SK-N-SH treated with all-trans-retinoic acid at 6 μM for 48 hours (cell line): ENCODE measurements around the gene PLXNA4.

Experiments used
- ATAC-seq: fragments of 200-7000 bp; cut with Tn5 transposase; 3 replicates; pipeline ENCODE4 v1.9.1; 2020; ENCODE audit warnings: mild to moderate bottlenecking, moderate library complexity
- ARNTL ChIP-seq: fragments of 450-650 bp; formaldehyde crosslinking; IDR thresholded peaks from 2 replicates; pipeline ENCODE4 v1.5.0; 2020; ENCODE audit warnings: low read depth, mild to moderate bottlenecking, moderate library complexity, borderline replicate concordance
- BACH2 ChIP-seq: fragments of 250-450 bp; sonication (Bioruptor Pico); IDR thresholded peaks from 2 replicates; pipeline ENCODE4 v1.9.0; 2021; ENCODE audit warnings: mild to moderate bottlenecking, borderline replicate concordance
- CSDC2 ChIP-seq: fragments of 250-450 bp; sonication (Bioruptor Pico); IDR thresholded peaks from 2 replicates; pipeline ENCODE4 v1.5.0; 2020; ENCODE audit warnings: mild to moderate bottlenecking, moderate library complexity
- GLIS3 ChIP-seq: fragments of 250-450 bp; sonication (Bioruptor Pico); IDR thresholded peaks from 2 replicates; pipeline ENCODE4 v1.5.0; 2020; ENCODE audit warnings: mild to moderate bottlenecking, moderate library complexity
- ISL1 ChIP-seq: fragments of 250-450 bp; sonication (Bioruptor Pico); IDR thresholded peaks from 2 replicates; pipeline ENCODE4 v2.1.2; 2022; ENCODE audit warnings: mild to moderate bottlenecking, moderate library complexity
- PPARA ChIP-seq: fragments of 250-450 bp; sonication (Bioruptor Pico); IDR thresholded peaks from 2 replicates; pipeline ENCODE4 v1.5.0; 2020; ENCODE audit warnings: mild to moderate bottlenecking, borderline replicate concordance
- RARB ChIP-seq: fragments of 250-450 bp; sonication (Bioruptor Pico); IDR thresholded peaks from 2 replicates; pipeline ENCODE4 v1.8.0; 2021; ENCODE audit warnings: mild to moderate bottlenecking, moderate library complexity
- SNAI2 ChIP-seq: fragments of 250-450 bp; sonication (Bioruptor Pico); IDR thresholded peaks from 2 replicates; pipeline ENCODE4 v1.5.0; 2020; ENCODE audit warnings: mild to moderate bottlenecking, moderate library complexity
- TCF4 ChIP-seq: fragments of 250-450 bp; sonication (Bioruptor Pico); IDR thresholded peaks from 2 replicates; pipeline ENCODE4 v1.8.0; 2021; ENCODE audit warnings: mild to moderate bottlenecking, moderate library complexity, borderline replicate concordance
- TOX ChIP-seq: fragments of 250-450 bp; sonication (Bioruptor Pico); IDR thresholded peaks from 2 replicates; pipeline ENCODE4 v1.8.0; 2021; ENCODE audit warnings: mild to moderate bottlenecking, moderate library complexity, borderline replicate concordance
- ZC3H10 ChIP-seq: fragments of 250-450 bp; sonication (Bioruptor Pico); IDR thresholded peaks from 2 replicates; pipeline ENCODE4 v1.5.1; 2021; ENCODE audit warnings: mild to moderate bottlenecking, moderate library complexity
- ZFP3 ChIP-seq: fragments of 250-450 bp; sonication (Bioruptor Pico); IDR thresholded peaks from 2 replicates; pipeline ENCODE4 v1.5.0; 2020; ENCODE audit warnings: mild to moderate bottlenecking, moderate library complexity
- ZFP30 ChIP-seq: fragments of 450-650 bp; formaldehyde crosslinking; IDR thresholded peaks from 2 replicates; pipeline ENCODE4 v1.5.0; 2022; ENCODE audit warnings: mild to moderate bottlenecking, moderate library complexity
- ZNF565 ChIP-seq: fragments of 450-650 bp; formaldehyde crosslinking; conservative IDR thresholded peaks from 2 replicates; pipeline ENCODE4 v1.5.0; 2020; ENCODE audit warnings: low read depth, mild to moderate bottlenecking, moderate library complexity
- ZNF70 ChIP-seq: fragments of 450-650 bp; formaldehyde crosslinking; IDR thresholded peaks from 2 replicates; pipeline ENCODE4 v1.5.0; 2020; ENCODE audit warnings: mild to moderate bottlenecking, moderate library complexity
- ZNF8 ChIP-seq: fragments of 450-650 bp; formaldehyde crosslinking; IDR thresholded peaks from 2 replicates; pipeline ENCODE4 v1.5.0; 2020; ENCODE audit warnings: mild to moderate bottlenecking, moderate library complexity
- TF ChIP-seq, protein P1 (sequence below): fragments of 250-450 bp; sonication (Bioruptor Pico); IDR thresholded peaks from 2 replicates; pipeline ENCODE4 v1.5.0; 2020; ENCODE audit warnings: mild to moderate bottlenecking, moderate library complexity
- TF ChIP-seq, protein P2 (sequence below): fragments of 250-450 bp; sonication (Bioruptor Pico); IDR thresholded peaks from 2 replicates; pipeline ENCODE4 v1.5.1; 2020; ENCODE audit warnings: low read depth, mild to moderate bottlenecking, moderate library complexity
- TF ChIP-seq, protein P3 (sequence below): fragments of 250-450 bp; sonication (Bioruptor Pico); IDR thresholded peaks from 2 replicates; pipeline ENCODE4 v1.8.0; 2020; ENCODE audit warnings: mild to moderate bottlenecking, moderate library complexity, borderline replicate concordance
- TF ChIP-seq, protein P4 (sequence below): fragments of 250-450 bp; sonication (Bioruptor Pico); IDR thresholded peaks from 2 replicates; pipeline ENCODE4 v1.8.0; 2021; ENCODE audit warnings: low read depth, mild to moderate bottlenecking, moderate library complexity, borderline replicate concordance
- TF ChIP-seq, protein P5 (sequence below): fragments of 250-450 bp; sonication (Bioruptor Pico); IDR thresholded peaks from 2 replicates; pipeline ENCODE4 v1.5.1; 2021; ENCODE audit warnings: mild to moderate bottlenecking, moderate library complexity

PLXNA4 gene

DNA sequence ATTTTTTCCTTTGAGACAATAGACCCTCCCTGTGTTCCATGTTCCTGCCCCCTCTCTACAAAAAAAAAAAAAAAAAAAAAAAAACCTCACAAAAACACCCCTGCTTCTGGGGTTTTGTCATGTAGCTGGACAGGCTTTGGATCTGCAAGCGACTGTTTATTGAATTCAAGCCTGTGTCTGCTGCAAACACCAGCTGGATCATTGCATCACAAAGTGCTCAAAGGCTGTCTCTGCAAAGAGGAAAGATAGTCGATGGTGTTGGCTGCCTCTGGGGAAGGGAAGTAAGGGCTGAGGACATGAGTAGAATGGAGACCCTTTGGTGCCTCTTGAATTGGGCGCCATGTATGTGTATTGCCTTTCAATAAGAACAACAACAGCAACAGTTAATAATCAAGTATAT is 471.2 kb downstream of the PLXNA4 start:
- TF ChIP-seq RARB (CRISPR knock-in tag) (no peak), PPARA (CRISPR knock-in tag) (no peak), ZC3H10 (CRISPR knock-in tag) (no peak), TCF4 (CRISPR knock-in tag) (no peak), TOX (no peak), ZNF70 (CRISPR knock-in tag) (no peak), ISL1 (CRISPR knock-in tag) (no peak), ZFP30 (CRISPR knock-in tag) (no peak), ARNTL (no peak), ZFP3 (CRISPR knock-in tag) (no peak), CSDC2 (CRISPR knock-in tag) (no peak), ZNF8 (CRISPR knock-in tag) (no peak), SNAI2 (CRISPR knock-in tag) (no peak)
- TF ChIP-seq, protein P1, sequence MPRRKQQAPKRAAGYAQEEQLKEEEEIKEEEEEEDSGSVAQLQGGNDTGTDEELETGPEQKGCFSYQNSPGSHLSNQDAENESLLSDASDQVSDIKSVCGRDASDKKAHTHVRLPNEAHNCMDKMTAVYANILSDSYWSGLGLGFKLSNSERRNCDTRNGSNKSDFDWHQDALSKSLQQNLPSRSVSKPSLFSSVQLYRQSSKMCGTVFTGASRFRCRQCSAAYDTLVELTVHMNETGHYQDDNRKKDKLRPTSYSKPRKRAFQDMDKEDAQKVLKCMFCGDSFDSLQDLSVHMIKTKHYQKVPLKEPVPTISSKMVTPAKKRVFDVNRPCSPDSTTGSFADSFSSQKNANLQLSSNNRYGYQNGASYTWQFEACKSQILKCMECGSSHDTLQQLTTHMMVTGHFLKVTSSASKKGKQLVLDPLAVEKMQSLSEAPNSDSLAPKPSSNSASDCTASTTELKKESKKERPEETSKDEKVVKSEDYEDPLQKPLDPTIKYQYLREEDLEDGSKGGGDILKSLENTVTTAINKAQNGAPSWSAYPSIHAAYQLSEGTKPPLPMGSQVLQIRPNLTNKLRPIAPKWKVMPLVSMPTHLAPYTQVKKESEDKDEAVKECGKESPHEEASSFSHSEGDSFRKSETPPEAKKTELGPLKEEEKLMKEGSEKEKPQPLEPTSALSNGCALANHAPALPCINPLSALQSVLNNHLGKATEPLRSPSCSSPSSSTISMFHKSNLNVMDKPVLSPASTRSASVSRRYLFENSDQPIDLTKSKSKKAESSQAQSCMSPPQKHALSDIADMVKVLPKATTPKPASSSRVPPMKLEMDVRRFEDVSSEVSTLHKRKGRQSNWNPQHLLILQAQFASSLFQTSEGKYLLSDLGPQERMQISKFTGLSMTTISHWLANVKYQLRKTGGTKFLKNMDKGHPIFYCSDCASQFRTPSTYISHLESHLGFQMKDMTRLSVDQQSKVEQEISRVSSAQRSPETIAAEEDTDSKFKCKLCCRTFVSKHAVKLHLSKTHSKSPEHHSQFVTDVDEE (CRISPR knock-in tag): no peak
- TF ChIP-seq, protein P2, sequence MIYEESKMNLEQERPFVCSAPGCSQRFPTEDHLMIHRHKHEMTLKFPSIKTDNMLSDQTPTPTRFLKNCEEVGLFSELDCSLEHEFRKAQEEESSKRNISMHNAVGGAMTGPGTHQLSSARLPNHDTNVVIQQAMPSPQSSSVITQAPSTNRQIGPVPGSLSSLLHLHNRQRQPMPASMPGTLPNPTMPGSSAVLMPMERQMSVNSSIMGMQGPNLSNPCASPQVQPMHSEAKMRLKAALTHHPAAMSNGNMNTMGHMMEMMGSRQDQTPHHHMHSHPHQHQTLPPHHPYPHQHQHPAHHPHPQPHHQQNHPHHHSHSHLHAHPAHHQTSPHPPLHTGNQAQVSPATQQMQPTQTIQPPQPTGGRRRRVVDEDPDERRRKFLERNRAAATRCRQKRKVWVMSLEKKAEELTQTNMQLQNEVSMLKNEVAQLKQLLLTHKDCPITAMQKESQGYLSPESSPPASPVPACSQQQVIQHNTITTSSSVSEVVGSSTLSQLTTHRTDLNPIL (CRISPR knock-in tag): no peak
- TF ChIP-seq, protein P3, sequence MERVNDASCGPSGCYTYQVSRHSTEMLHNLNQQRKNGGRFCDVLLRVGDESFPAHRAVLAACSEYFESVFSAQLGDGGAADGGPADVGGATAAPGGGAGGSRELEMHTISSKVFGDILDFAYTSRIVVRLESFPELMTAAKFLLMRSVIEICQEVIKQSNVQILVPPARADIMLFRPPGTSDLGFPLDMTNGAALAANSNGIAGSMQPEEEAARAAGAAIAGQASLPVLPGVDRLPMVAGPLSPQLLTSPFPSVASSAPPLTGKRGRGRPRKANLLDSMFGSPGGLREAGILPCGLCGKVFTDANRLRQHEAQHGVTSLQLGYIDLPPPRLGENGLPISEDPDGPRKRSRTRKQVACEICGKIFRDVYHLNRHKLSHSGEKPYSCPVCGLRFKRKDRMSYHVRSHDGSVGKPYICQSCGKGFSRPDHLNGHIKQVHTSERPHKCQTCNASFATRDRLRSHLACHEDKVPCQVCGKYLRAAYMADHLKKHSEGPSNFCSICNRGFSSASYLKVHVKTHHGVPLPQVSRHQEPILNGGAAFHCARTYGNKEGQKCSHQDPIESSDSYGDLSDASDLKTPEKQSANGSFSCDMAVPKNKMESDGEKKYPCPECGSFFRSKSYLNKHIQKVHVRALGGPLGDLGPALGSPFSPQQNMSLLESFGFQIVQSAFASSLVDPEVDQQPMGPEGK (CRISPR knock-in tag): no peak
- TF ChIP-seq, protein P4, sequence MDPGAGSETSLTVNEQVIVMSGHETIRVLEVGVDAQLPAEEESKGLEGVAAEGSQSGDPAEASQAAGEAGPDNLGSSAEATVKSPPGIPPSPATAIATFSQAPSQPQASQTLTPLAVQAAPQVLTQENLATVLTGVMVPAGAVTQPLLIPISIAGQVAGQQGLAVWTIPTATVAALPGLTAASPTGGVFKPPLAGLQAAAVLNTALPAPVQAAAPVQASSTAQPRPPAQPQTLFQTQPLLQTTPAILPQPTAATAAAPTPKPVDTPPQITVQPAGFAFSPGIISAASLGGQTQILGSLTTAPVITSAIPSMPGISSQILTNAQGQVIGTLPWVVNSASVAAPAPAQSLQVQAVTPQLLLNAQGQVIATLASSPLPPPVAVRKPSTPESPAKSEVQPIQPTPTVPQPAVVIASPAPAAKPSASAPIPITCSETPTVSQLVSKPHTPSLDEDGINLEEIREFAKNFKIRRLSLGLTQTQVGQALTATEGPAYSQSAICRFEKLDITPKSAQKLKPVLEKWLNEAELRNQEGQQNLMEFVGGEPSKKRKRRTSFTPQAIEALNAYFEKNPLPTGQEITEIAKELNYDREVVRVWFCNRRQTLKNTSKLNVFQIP (CRISPR knock-in tag): no peak
- ATAC-seq: no peak

DNA sequence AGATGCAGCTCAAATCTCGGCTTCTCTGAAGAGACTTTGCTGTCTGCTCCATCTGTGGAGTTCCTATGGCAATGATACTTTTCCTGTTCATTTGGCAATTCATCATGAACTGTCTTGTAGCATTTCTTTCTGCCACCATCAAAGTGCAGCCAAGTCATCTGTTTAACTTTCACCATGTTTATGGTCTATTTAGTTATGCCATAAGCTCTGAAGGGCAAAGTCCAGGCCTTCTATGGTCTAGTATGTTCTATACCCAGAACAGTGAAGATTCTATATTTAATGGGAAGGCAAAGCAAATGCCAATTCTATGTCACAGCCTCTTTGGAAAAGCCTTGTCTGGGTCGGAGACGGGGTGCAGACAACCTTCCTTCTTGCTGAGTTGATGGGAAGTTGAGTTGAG is 472.6 kb downstream of the PLXNA4 start:
- ATAC-seq: no peak
- TF ChIP-seq ZNF565 (CRISPR knock-in tag) (no peak), ZC3H10 (CRISPR knock-in tag) (no peak), PPARA (CRISPR knock-in tag) (no peak), GLIS3 (CRISPR knock-in tag) (no peak), CSDC2 (CRISPR knock-in tag) (no peak), ZNF70 (CRISPR knock-in tag) (no peak), TCF4 (CRISPR knock-in tag) (no peak), ARNTL (no peak), RARB (CRISPR knock-in tag) (no peak), ZNF8 (CRISPR knock-in tag) (no peak), SNAI2 (CRISPR knock-in tag) (no peak), ISL1 (CRISPR knock-in tag) (no peak), BACH2 (no peak)
- TF ChIP-seq, protein P5, sequence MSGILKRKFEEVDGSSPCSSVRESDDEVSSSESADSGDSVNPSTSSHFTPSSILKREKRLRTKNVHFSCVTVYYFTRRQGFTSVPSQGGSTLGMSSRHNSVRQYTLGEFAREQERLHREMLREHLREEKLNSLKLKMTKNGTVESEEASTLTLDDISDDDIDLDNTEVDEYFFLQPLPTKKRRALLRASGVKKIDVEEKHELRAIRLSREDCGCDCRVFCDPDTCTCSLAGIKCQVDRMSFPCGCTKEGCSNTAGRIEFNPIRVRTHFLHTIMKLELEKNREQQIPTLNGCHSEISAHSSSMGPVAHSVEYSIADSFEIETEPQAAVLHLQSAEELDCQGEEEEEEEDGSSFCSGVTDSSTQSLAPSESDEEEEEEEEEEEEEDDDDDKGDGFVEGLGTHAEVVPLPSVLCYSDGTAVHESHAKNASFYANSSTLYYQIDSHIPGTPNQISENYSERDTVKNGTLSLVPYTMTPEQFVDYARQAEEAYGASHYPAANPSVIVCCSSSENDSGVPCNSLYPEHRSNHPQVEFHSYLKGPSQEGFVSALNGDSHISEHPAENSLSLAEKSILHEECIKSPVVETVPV (CRISPR knock-in tag): no peak
- TF ChIP-seq, protein P2 (CRISPR knock-in tag): no peak
- TF ChIP-seq, protein P4 (CRISPR knock-in tag): no peak
- TF ChIP-seq, protein P3 (CRISPR knock-in tag): no peak
- TF ChIP-seq, all 23 proteins: peak for 0
